ENCODE measurements around the gene CR1. TPM values are rescaled to one million over a fixed set of nuclear protein-coding genes. Genes with fewer than 3 reads are reported as not detected.

Gene CR1
- total and polyA plus RNA-seq, 2 of the 4 experiments (the other 2 are of a cell fraction) = not detected

GRCh38 chr1:207603777-207604176 is 107.8 kb downstream of the CR1 start:
- Histone ChIP-seq H4K20me1 (ENCODE audit: insufficient read depth, low read length) (no peaks in the 10 kb centered on the region), H3K56ac (ENCODE audit: extremely low read depth, insufficient read depth, low read length) (no peak overlapping the region)
- POLR2A ChIA-PET (ENCODE audit: unreplicated experiment) = no interaction called here

More at GRCh38 chr1:207603777-207604176, 107.8 kb downstream of the CR1 start:
- H3K4me1 ChIP-seq (ENCODE audit: control insufficient read depth, insufficient read depth, low read length) = no peaks in the 10 kb centered on the region
- H4K5ac ChIP-seq (ENCODE audit: low read depth, low read length) = no peak overlapping the region
- H4K8ac ChIP-seq (ENCODE audit: low read depth in 2 of 2, low read length in 2 of 2) = no peak overlapping the region
- TF ChIP-seq CHD1 (IDR thresholded peaks at IDR 0.05; ENCODE audit: low read depth, low read length) = no peak
- no peak for TF ChIP-seq MXI1 (IDR thresholded peaks at IDR 0.05; ENCODE audit: borderline replicate concordance, low read depth, low read length)
- TF ChIP-seq RCOR1 (IDR thresholded peaks at IDR 0.05; ENCODE audit: insufficient replicate concordance, low read length) = no peak
- no peak for TF ChIP-seq MAFK (IDR thresholded peaks at IDR 0.05; ENCODE audit: low read depth, low read length)
- TF ChIP-seq CEBPB (IDR thresholded peaks at IDR 0.05; ENCODE audit: low read depth, low read length) = no peak
- TF ChIP-seq, protein P1, sequence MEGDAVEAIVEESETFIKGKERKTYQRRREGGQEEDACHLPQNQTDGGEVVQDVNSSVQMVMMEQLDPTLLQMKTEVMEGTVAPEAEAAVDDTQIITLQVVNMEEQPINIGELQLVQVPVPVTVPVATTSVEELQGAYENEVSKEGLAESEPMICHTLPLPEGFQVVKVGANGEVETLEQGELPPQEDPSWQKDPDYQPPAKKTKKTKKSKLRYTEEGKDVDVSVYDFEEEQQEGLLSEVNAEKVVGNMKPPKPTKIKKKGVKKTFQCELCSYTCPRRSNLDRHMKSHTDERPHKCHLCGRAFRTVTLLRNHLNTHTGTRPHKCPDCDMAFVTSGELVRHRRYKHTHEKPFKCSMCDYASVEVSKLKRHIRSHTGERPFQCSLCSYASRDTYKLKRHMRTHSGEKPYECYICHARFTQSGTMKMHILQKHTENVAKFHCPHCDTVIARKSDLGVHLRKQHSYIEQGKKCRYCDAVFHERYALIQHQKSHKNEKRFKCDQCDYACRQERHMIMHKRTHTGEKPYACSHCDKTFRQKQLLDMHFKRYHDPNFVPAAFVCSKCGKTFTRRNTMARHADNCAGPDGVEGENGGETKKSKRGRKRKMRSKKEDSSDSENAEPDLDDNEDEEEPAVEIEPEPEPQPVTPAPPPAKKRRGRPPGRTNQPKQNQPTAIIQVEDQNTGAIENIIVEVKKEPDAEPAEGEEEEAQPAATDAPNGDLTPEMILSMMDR (conservative IDR thresholded peaks at IDR 0.05; ENCODE audit: low read depth, low read length) = no peak
- no peak for TF ChIP-seq RAD21 (IDR thresholded peaks at IDR 0.05; ENCODE audit: low read length)
- TF ChIP-seq FOS (IDR thresholded peaks at IDR 0.05; ENCODE audit: low read depth, low read length) = no peak
- no peak for TF ChIP-seq SMC3 (IDR thresholded peaks at IDR 0.05; ENCODE audit: low read depth, low read length)
- TF ChIP-seq RFX5 (IDR thresholded peaks at IDR 0.05; ENCODE audit: low read depth, low read length) = no peak
- TF ChIP-seq BHLHE40 (IDR thresholded peaks at IDR 0.05; ENCODE audit: low read depth, low read length) = no peak
- TF ChIP-seq ELK1 (IDR thresholded peaks at IDR 0.05; ENCODE audit: borderline replicate concordance, low read depth, low read length) = no peak
- no peak for TF ChIP-seq NFE2L2 (IDR thresholded peaks at IDR 0.05; ENCODE audit: low read depth, low read length)
- no peak overlapping the region for H2AFZ ChIP-seq (replicated peaks; ENCODE audit: low read length, poor library complexity)
- no peaks in the 10 kb centered on the region for H3K36me3 ChIP-seq (ENCODE audit: control insufficient read depth, insufficient read depth, low read length)
- BruUV-seq (replicated peaks) = no TSS peak
- H3K23ac ChIP-seq (ENCODE audit: low read depth, low read length) = no peak overlapping the region
- no peak overlapping the region for H3K4ac ChIP-seq (ENCODE audit: low read depth, low read length)
- H2AK9ac ChIP-seq (replicated peaks; ENCODE audit: low read depth, low read length, poor library complexity) = no peak overlapping the region
- in situ Hi-C loops (cut with MboI; ENCODE audit: low sequenced_read_pairs) (no loop called here), intact Hi-C loops (cut with micrococcal nuclease) (no loop called here), dilution Hi-C loops (cut with HindIII; ENCODE audit: low sequenced_read_pairs, unreplicated experiment) (no loop called here)
- peak overlapping the region; percentile 15; the same call in 1 of the 2 replicates for H3K4me2 ChIP-seq (ENCODE audit: low read depth, low read length)
- DNase-seq (peak; percentile 57), ATAC-seq (ENCODE audit: low read depth) (peak; percentile 51; the same call in 1 of the 2 replicates)
- H3K18ac ChIP-seq (ENCODE audit: low read depth, low read length) = no peak overlapping the region
- WGBS, 2 experiments (ENCODE audit: extremely low coverage in 2 of 2, insufficient read length in 1 of 2) = 38% methylated on average over 2 of the region's 6 CpGs; no CpG with 5 or more reads in 1 of the 2 experiments
- no peak overlapping the region for H2BK15ac ChIP-seq (ENCODE audit: low read depth, low read length)
- no peak overlapping the region for H2AK5ac ChIP-seq (ENCODE audit: low read depth, low read length)
- no peaks in the 10 kb centered on the region for H3K27me3 ChIP-seq (ENCODE audit: control insufficient read depth, insufficient read depth, low read length)
- no peak overlapping the region for H2BK120ac ChIP-seq (ENCODE audit: low read depth, low read length)
- no peak overlapping the region for H3K14ac ChIP-seq (replicated peaks; ENCODE audit: low read depth, low read length)
- no peak overlapping the region for H3K9ac ChIP-seq (ENCODE audit: low read depth, low read length)
- H2BK20ac ChIP-seq (ENCODE audit: low read depth, low read length) = no peak overlapping the region
- no peak overlapping the region for H4K91ac ChIP-seq (ENCODE audit: insufficient read depth, low read depth, low read length)
- H3K4me3 ChIP-seq (ENCODE audit: insufficient read depth, low read depth, low read length) = no peak overlapping the region
- no peaks in the 10 kb centered on the region for H3K9me3 ChIP-seq (ENCODE audit: control insufficient read depth, insufficient read depth, low read length)
- no peak overlapping the region for H2BK5ac ChIP-seq (ENCODE audit: low read depth, low read length, poor library complexity, severe bottlenecking)
- no peaks in the 10 kb centered on the region for H3K79me1 ChIP-seq (ENCODE audit: low read depth in 1 of 2, low read length in 2 of 2)
- H3K9me1 ChIP-seq (ENCODE audit: insufficient read depth, low read length) = no peaks in the 10 kb centered on the region
- no peak overlapping the region for H3K27ac ChIP-seq (ENCODE audit: insufficient read depth, low read length)
- CTCF ChIA-PET = interaction anchor here (1.4 kb wide), 1 partner anchor 16 kb away, joined by 3 read pairs; no protein-coding TSS in a partner anchor

Data from IMR-90 (cell line).